GM12878 (cell line): ENCODE data around the gene MLEC. TPM values are rescaled to one million over a fixed set of nuclear protein-coding genes. Genes with fewer than 3 reads are reported as not detected.
A peak's percentile ranks its signal among the peaks of the same experiment; 100 is the strongest.

Source experiments
- ATAC-seq: fragments of 200-7000 bp; cut with Tn5 transposase; 3 replicates; pipeline ENCODE4 v1.9.1; 2020; ENCODE audit warnings: mild to moderate bottlenecking, moderate library complexity
- BruUV-seq: library from RNA; stranded (reverse); fragments of 400-500 nt; replicated peaks from 2 replicates; lab custom pipeline; 2021; lab: Mats Ljungman, UMichigan
- CTCF ChIA-PET: fragments of 300-600 bp; sonication (Branson Sonifier 250); formaldehyde crosslinking; extraction: SDS; loops from one replicate; lab custom pipeline; 2021; ENCODE audit warnings: inconsistent platforms; lab: Yijun Ruan, JAX
- POLR2A ChIA-PET: fragments of 350-600 bp; formaldehyde crosslinking; extraction: SDS; loops from one replicate; lab custom pipeline; 2021; ENCODE audit warnings: inconsistent platforms; lab: Charles Lee
- RAD21 ChIA-PET: fragments of 300-600 bp; sonication (Branson Sonifier 250); formaldehyde crosslinking; loops from one replicate; lab custom pipeline; 2023; ENCODE audit warnings: antibody characterized with exemption; ENCODE audit not compliant: unreplicated experiment; lab: Charles Lee
- SMC1A ChIA-PET: fragments of 300-600 bp; sonication (Branson Sonifier 250); formaldehyde crosslinking; loops from one replicate; lab custom pipeline; 2023; ENCODE audit not compliant: unreplicated experiment, uncharacterized antibody; lab: Charles Lee
- DNase-seq: peaks from one replicate; pipeline ENCODE4 v3.0.0-alpha.2; 2011; ENCODE audit warnings: low read depth, low spot score
- FAIRE-seq: peaks from 3 replicates; lab custom pipeline; 2011; peaks lifted over from hg19 to GRCh38; lab: Jason Lieb, UNC
- H2AFZ ChIP-seq: 2 replicates; pipeline ENCODE4 v1.6.0; 2011; ENCODE audit warnings: low read depth, low read length, control low read depth; ENCODE audit not compliant: control insufficient read depth
- H3K27ac ChIP-seq: 2 replicates; pipeline ENCODE4 v1.5.1; 2011; ENCODE audit warnings: control low read depth; ENCODE audit not compliant: control insufficient read depth, insufficient read depth
- H3K27me3 ChIP-seq, 2 experiments: replicated peaks in 1 of 2; 2 replicates each; pipeline versions ENCODE4 v1.6.0 to v1.6.1; 2011; ENCODE audit warnings: low read length in 1 of 2; ENCODE audit not compliant: control insufficient read depth in 2 of 2, insufficient read depth in 2 of 2
- H3K36me3 ChIP-seq, 2 experiments: 2 replicates each; pipeline ENCODE4 v1.5.1; 2011; ENCODE audit warnings: low read length in 1 of 2; ENCODE audit not compliant: control insufficient read depth in 2 of 2, insufficient read depth in 2 of 2
- H3K4me1 ChIP-seq: 2 replicates; pipeline ENCODE4 v1.6.1; 2011; ENCODE audit warnings: mild to moderate bottlenecking, low read length, moderate library complexity, mixed read lengths; ENCODE audit not compliant: control insufficient read depth, insufficient read depth
- H3K4me2 ChIP-seq: 2 replicates; pipeline ENCODE4 v1.6.0; 2011; ENCODE audit warnings: control low read depth; ENCODE audit not compliant: control insufficient read depth, insufficient read depth
- H3K4me3 ChIP-seq: fragments of 200-600 bp; sonication (generic); 2 replicates; pipeline ENCODE4 v1.5.1; 2016
- H3K79me2 ChIP-seq: 2 replicates; pipeline ENCODE4 v1.6.0; 2011; ENCODE audit warnings: low read length; ENCODE audit not compliant: control insufficient read depth, insufficient read depth
- H3K9ac ChIP-seq: 2 replicates; pipeline ENCODE4 v1.8.0; 2011; ENCODE audit warnings: low read length, control low read depth, mixed read lengths; ENCODE audit not compliant: control insufficient read depth, insufficient read depth
- H3K9me3 ChIP-seq: replicated peaks from 3 replicates; pipeline ENCODE4 v1.5.1; 2011; ENCODE audit warnings: mild to moderate bottlenecking, low read length; ENCODE audit not compliant: control insufficient read depth, insufficient read depth
- H4K20me1 ChIP-seq: 2 replicates; pipeline ENCODE4 v1.6.0; 2011; ENCODE audit not compliant: control insufficient read depth, insufficient read depth
- EZH2 ChIP-seq: IDR thresholded peaks from 2 replicates; pipeline ENCODE4 v1.6.1; 2012; ENCODE audit warnings: low read depth, mild to moderate bottlenecking, control low read depth, inconsistent platforms, low read length, borderline replicate concordance; ENCODE audit not compliant: control insufficient read depth
- JUNB ChIP-seq: IDR thresholded peaks from 2 replicates; pipeline ENCODE4 v1.6.1; 2016; ENCODE audit warnings: antibody characterized with exemption, mild to moderate bottlenecking
- POLR2A ChIP-seq: IDR thresholded peaks from 2 replicates; pipeline ENCODE4 v1.6.1; 2011; ENCODE audit warnings: low read depth, mild to moderate bottlenecking, low read length
- WGBS: methylation state at CpG from one replicate; pipeline ENCODE4 v1.1.6; 2016; ENCODE audit warnings: low lambda C conversion rate; ENCODE audit not compliant: insufficient replicate concordance, insufficient coverage; ENCODE audit errors: missing lambda C conversion rate; 5-methylcytosine and 5-hydroxymethylcytosine counted together
- in situ Hi-C: fragments of 300-500 bp; cut with MboI; formaldehyde crosslinking; loops from 9 replicates; pipeline ENCODE4 v1.14.3; 2018; ENCODE audit warnings: mixed read lengths
- intact Hi-C: fragments of 100-400 bp; cut with micrococcal nuclease; formaldehyde crosslinking; loops from one replicate; pipeline ENCODE4 v1.14.2; 2022; ENCODE audit not compliant: unreplicated experiment
- polyA plus RNA-seq, 11 experiments: library from polyadenylated mRNA; depleted of rRNA in 4 of 11; unstranded in 6 of 11; stranded (reverse) in 5 of 11; fragments of >200 nt; fragmentation: Nextera tagmentation in 4 of 11; fragmentation: Illumina TruSeq in 1 of 11; extraction: Ambion mirVana in 4 of 11; extraction: Trizol in 1 of 11; gene quantifications; 1 replicate in 1 of 11; 2 replicates in 10 of 11; pipeline versions ENCODE4 v1.2.1 to v1.2.3, GENCODE V29; 2011 to 2016; ENCODE audit warnings: inconsistent platforms in 2 of 11, missing spikeins in 2 of 11, low read depth in 1 of 11
- total RNA-seq, 4 experiments: library from RNA; depleted of rRNA in 3 of 4; stranded (reverse); fragments of >200 nt in 3 of 4; fragmentation: Illumina TruSeq in 1 of 4; extraction: Trizol in 1 of 4; gene quantifications; 2 replicates each; pipeline versions ENCODE4 v1.2.1 to v1.2.3, GENCODE V29; 2013 to 2021
- TF ChIP-seq, protein P1 (sequence below): fragments of 450-650 bp; IDR thresholded peaks from 2 replicates; pipeline ENCODE4 v1.6.1; 2016; ENCODE audit warnings: mild to moderate bottlenecking

Gene MLEC
- total and polyA plus RNA-seq, 10 of the 15 experiments (the other 5 are each of a cell fraction or from before 2014, with no cell fraction given), result 26.7 to 172 (median 103) TPM

DNA sequence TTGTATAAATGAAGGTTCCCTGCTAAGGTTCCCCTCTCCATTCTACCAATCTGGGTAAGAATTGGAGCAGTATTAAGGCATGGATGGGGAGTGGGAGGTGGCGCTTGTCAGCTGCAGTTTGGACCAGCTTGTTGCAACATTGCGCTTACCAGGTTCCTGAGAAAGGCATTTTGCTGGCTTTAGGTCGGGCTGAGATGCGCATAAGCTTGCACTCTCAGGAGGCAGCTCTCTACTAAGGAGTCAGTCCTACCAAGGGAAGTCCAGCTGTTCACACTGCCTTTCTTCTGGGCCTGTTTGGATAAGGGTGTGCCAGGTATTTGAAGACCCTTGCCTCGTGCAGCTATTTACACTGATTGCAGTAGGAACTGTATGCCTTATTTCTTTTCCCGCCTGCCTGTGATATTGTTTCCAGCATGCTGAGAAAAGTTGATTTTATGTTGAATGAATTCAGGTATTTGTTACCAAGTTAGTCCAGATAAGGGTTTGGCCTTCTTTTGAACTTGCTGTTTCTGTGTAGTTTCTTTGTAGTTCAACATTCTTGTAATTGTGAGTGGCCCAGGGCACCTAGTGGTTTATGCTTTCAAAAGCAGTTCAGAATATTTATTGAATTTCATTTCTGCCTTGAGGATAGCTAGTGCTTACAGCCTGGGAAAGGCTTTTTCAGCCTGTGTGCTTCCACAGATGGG, 2.6 kb downstream of the MLEC start:
- DNase-seq (no peak), FAIRE-seq (no peak), ATAC-seq (no peak)
- intact Hi-C loops (loop anchor here (2.0 to 5.0 kb wide), 2 partner anchors 163 to 281 kb away; no protein-coding TSS in a partner anchor), in situ Hi-C loops (no loop called here)
- 90% methylated on average over 6 of the region's 6 CpGs for WGBS
- Histone ChIP-seq H4K20me1 (no peaks in the 10 kb centered on the region; the same call in 1 of the 2 replicates), H3K27ac (no peak overlapping the region), H3K27me3 (no peaks in the 10 kb centered on the region), H3K4me1 (peaks cover 10% of the 10 kb centered on the region), H3K36me3 (peaks cover 5 to 18% of the 10 kb centered on the region in 2 experiments), H3K9me3 (peaks cover 2% of the 10 kb centered on the region; the same call in 1 of the 3 replicates), H2AFZ (no peak overlapping the region), H3K4me2 (peak overlapping the region; percentile 70), H3K4me3 (peak overlapping the region; percentile 97), H3K79me2 (peaks cover 68% of the 10 kb centered on the region), H3K9ac (peak overlapping the region; percentile 86)
- no peak for TF ChIP-seq EZH2
- TF ChIP-seq, protein P1, sequence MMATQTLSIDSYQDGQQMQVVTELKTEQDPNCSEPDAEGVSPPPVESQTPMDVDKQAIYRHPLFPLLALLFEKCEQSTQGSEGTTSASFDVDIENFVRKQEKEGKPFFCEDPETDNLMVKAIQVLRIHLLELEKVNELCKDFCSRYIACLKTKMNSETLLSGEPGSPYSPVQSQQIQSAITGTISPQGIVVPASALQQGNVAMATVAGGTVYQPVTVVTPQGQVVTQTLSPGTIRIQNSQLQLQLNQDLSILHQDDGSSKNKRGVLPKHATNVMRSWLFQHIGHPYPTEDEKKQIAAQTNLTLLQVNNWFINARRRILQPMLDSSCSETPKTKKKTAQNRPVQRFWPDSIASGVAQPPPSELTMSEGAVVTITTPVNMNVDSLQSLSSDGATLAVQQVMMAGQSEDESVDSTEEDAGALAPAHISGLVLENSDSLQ, result no peak
- TF ChIP-seq JUNB, result no peak
- TF ChIP-seq POLR2A, result no peak
- ChIA-PET CTCF (interaction anchor here (0.7 to 24.8 kb wide), 11 partner anchors 10 to 369 kb away, joined by 3 to 454 read pairs (median 6); partner anchors contain the start of gene CABP1), SMC1A (interaction anchor here (0.8 to 11.7 kb wide), 9 partner anchors 9 to 282 kb away, joined by 3 to 167 read pairs (median 4); partner anchors contain the start of genes ACADS and UNC119B), RAD21 (interaction anchor here (1.0 to 8.9 kb wide), 11 partner anchors 9 to 282 kb away, joined by 3 to 144 read pairs (median 5); partner anchors contain the start of genes POP5 and UNC119B), POLR2A (interaction anchor here (0.5 to 4.8 kb wide), 9 partner anchors 10 to 293 kb away, joined by 3 to 38 read pairs (median 7); partner anchors contain the start of gene POP5)
- no TSS peak for BruUV-seq
